Upper lobe of left lung (tissue), 6 donors: ENCODE measurements around the gene CDX2. TPM values are rescaled to one million over a fixed set of nuclear protein-coding genes. Genes with fewer than 3 reads are reported as not detected.

Source experiments
- ATAC-seq, 2 donors: fragments of 200-7000 bp; cut with Tn5 transposase; one replicate each; pipeline ENCODE4 v1.9.1; 2022; ENCODE audit warnings: mild to moderate bottlenecking in 2 of 2, moderate library complexity in 2 of 2; ENCODE audit not compliant: low FRiP score in 2 of 2
- DNase-seq, 2 donors: peaks; one replicate each; pipeline ENCODE4 v3.0.0-alpha.2; 2019 to 2020
- H3K27ac ChIP-seq, 4 donors: fragments of 200-600 bp; sonication (generic); one replicate each; pipeline ENCODE4 v1.5.1; 2016 to 2019
- H3K27me3 ChIP-seq, 4 donors: fragments of 200-600 bp; sonication (generic); one replicate each; pipeline ENCODE4 v1.5.1; 2017 to 2019
- H3K36me3 ChIP-seq, 4 donors: fragments of 200-600 bp; sonication (generic); one replicate each; pipeline ENCODE4 v1.5.1; 2016 to 2019
- H3K4me1 ChIP-seq, 4 donors: fragments of 200-600 bp; sonication (generic); one replicate each; pipeline ENCODE4 v1.5.1; 2018 to 2019
- H3K4me3 ChIP-seq, 4 donors: fragments of 200-600 bp; sonication (generic); one replicate each; pipeline ENCODE4 v1.5.1; 2017 to 2019; ENCODE audit warnings: mild to moderate bottlenecking in 2 of 4, moderate library complexity in 1 of 4
- H3K9me3 ChIP-seq, 4 donors: fragments of 200-600 bp; sonication (generic); one replicate each; pipeline ENCODE4 v1.5.1; 2018 to 2019
- EP300 ChIP-seq, 4 donors: sonication (generic); formaldehyde crosslinking; IDR thresholded peaks; one replicate each; pipeline ENCODE4 v1.5.1; 2017; ENCODE audit warnings: antibody characterized with exemption in 4 of 4, control low read depth in 2 of 4
- POLR2A ChIP-seq, 4 donors: fragments of 450-650 bp; IDR thresholded peaks; one replicate each; pipeline ENCODE4 v1.5.1; 2016 to 2017; ENCODE audit warnings: antibody characterized with exemption in 4 of 4, mild to moderate bottlenecking in 2 of 4
- POLR2AphosphoS5 ChIP-seq, 2 donors: sonication (generic); formaldehyde crosslinking; IDR thresholded peaks; one replicate each; pipeline ENCODE4 v1.5.1; 2017; ENCODE audit warnings: antibody characterized with exemption in 2 of 2
- whole genome bisulfite sequencing, 2 donors: methylation state at CpG; one replicate each; pipeline ENCODE4 v1.1.5; 2017 to 2018; 5-methylcytosine and 5-hydroxymethylcytosine counted together
- total RNA-seq, 6 donors: library from RNA; depleted of rRNA in 4 of 6; stranded (reverse); fragments of >200 nt in 4 of 6; gene quantifications; one replicate each; pipeline versions ENCODE4 v1.1.0 to v1.2.1, GENCODE V29; 2016 to 2021
- TF ChIP-seq, protein P1 (sequence below), 6 experiments: fragments of 450-650 bp in 4 of 6; fragments of 200-600 bp in 2 of 6; sonication (generic) in 2 of 6; IDR thresholded peaks; one replicate each; pipeline ENCODE4 v1.5.1; 2016 to 2019; ENCODE audit warnings: antibody characterized with exemption in 6 of 6
- donor health status: DM: no; HTN: no; CAD: no; lungs with moderate emphysema.
- donor health status: DM: no; HTN: yes; CAD: no; lungs with severe emphysema.

Gene CDX2
- total RNA-seq, 6 donors from 2014 or later, result 0.14 TPM; not detected in 5

DNA sequence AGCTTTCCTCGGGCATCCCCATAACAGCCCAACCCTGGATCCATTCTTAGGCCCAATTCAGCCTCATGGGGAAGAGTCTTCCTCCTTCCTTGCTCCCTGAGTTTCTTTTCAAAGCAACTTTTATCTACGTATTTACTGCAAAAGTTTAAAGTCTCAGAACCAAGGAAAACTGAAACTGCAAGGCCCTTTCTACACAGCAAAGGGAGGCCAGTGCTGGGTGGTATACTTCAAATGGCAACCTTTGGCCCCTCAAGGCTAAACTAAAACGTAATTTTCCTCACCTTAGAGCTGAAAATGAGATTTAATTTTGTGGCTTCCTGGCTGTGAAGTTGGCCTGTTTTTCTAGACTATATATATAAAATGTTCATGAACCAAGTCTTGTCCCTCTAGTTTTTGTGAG, 5.6 kb downstream of the CDX2 start:
- 65 to 74% methylated on average over 3 of the region's 3 CpGs for WGBS, 2 donors

DNA sequence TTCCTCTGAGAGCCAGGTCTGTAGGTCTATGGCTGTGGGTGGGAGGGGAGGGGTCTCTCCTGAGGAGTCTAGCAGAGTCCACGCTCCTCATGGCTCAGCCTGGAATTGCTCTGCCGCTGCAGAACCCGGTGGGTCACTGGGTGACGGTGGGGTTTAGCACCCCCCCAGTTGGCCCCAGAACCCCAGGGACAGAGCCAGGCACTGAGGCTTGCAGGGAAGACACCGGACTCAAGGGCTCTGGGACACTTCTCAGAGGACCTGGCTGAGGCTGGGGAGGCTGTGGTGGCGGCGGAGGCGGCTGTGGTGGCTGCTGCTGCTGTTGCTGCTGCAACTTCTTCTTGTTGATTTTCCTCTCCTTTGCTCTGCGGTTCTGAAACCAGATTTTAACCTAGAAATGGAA, 6.1 kb downstream of the CDX2 start:
- TF ChIP-seq POLR2AphosphoS5 (IDR thresholded peaks at IDR 0.05) (no peak), EP300 (IDR thresholded peaks at IDR 0.05) (no peak), POLR2A (IDR thresholded peaks at IDR 0.05) (no peak)
- TF ChIP-seq, protein P1, sequence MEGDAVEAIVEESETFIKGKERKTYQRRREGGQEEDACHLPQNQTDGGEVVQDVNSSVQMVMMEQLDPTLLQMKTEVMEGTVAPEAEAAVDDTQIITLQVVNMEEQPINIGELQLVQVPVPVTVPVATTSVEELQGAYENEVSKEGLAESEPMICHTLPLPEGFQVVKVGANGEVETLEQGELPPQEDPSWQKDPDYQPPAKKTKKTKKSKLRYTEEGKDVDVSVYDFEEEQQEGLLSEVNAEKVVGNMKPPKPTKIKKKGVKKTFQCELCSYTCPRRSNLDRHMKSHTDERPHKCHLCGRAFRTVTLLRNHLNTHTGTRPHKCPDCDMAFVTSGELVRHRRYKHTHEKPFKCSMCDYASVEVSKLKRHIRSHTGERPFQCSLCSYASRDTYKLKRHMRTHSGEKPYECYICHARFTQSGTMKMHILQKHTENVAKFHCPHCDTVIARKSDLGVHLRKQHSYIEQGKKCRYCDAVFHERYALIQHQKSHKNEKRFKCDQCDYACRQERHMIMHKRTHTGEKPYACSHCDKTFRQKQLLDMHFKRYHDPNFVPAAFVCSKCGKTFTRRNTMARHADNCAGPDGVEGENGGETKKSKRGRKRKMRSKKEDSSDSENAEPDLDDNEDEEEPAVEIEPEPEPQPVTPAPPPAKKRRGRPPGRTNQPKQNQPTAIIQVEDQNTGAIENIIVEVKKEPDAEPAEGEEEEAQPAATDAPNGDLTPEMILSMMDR (IDR thresholded peaks at IDR 0.05), result no peak
- Histone ChIP-seq H3K9me3 (no peaks in the 10 kb centered on the region), H3K27ac (no peak overlapping the region), H3K4me3 (no peak overlapping the region), H3K27me3 (peaks cover 2 to 77% (median 43%) of the 10 kb centered on the region in 4 donors), H3K36me3 (no peaks in the 10 kb centered on the region), H3K4me1 (peaks cover 13 to 42% (median 20%) of the 10 kb centered on the region in 4 donors)
- DNase-seq (no peak), ATAC-seq (no peak)
- 63 to 67% methylated on average over 7 to 9 of the region's 9 CpGs for WGBS, 2 donors

More for the DNA sequence above, 5.6 kb downstream of the CDX2 start:
- no peak for DNase-seq
- TF ChIP-seq, protein P1 (IDR thresholded peaks at IDR 0.05), result no peak
- TF ChIP-seq POLR2A (IDR thresholded peaks at IDR 0.05) (no peak), POLR2AphosphoS5 (IDR thresholded peaks at IDR 0.05) (no peak), EP300 (IDR thresholded peaks at IDR 0.05) (no peak)
- no peaks in the 10 kb centered on the region for H3K9me3 ChIP-seq
- H3K4me3 ChIP-seq, result no peak overlapping the region
- no peak overlapping the region for H3K27ac ChIP-seq
- no peaks in the 10 kb centered on the region for H3K36me3 ChIP-seq
- ATAC-seq, result no peak
- peaks cover 13 to 47% (median 25%) of the 10 kb centered on the region in 4 donors for H3K4me1 ChIP-seq
- peaks cover 2 to 77% (median 46%) of the 10 kb centered on the region in 4 donors for H3K27me3 ChIP-seq

DNA sequence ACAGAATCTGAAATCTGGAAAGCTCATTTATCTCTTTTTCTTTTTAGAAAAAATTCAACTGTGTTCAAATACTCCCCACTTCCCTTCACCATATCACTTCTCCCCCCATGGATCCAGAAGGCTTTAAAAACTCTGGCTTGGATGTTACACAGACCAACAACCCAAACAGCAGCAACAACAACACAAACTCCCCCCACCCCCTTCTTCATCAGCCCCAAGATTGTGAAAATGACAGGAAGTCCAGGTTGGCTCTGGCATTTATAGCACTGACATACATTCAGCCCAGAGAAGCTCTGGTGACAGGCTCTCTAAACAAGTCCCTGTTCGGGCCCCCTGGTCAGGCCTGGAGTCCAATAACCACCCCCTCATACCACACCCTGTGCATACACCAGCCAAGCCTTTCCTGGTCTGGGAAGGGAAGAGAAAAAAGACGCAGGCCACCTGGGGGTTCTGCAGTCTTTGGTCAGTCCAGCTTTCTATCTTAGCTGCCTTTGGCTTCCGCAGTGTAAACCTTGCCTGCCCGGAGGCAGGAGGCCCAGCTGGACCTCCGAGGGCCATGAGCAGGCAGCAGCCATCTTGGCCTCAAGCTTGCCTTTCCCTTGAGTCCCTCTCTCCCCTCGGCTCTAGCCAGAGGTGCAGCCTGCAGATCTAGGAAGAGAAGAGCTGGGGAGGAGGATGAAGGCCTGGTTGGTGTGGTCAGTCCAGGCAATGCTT, 6.8 kb downstream of the CDX2 start:
- ATAC-seq (no peak), DNase-seq (no peak)
- no peak overlapping the region for H3K27ac ChIP-seq
- 38 to 47% methylated on average over 5 to 6 of the region's 6 CpGs for WGBS, 2 donors
- peaks cover 13 to 35% (median 18%) of the 10 kb centered on the region in 4 donors for H3K4me1 ChIP-seq
- TF ChIP-seq POLR2AphosphoS5 (IDR thresholded peaks at IDR 0.05) (no peak), POLR2A (IDR thresholded peaks at IDR 0.05) (no peak), EP300 (IDR thresholded peaks at IDR 0.05) (no peak)
- TF ChIP-seq, protein P1 (IDR thresholded peaks at IDR 0.05), result no peak
- no peaks in the 10 kb centered on the region for H3K9me3 ChIP-seq
- H3K36me3 ChIP-seq, result no peaks in the 10 kb centered on the region
- no peak overlapping the region for H3K4me3 ChIP-seq
- H3K27me3 ChIP-seq, result peaks cover 2 to 74% (median 40%) of the 10 kb centered on the region in 4 donors

DNA sequence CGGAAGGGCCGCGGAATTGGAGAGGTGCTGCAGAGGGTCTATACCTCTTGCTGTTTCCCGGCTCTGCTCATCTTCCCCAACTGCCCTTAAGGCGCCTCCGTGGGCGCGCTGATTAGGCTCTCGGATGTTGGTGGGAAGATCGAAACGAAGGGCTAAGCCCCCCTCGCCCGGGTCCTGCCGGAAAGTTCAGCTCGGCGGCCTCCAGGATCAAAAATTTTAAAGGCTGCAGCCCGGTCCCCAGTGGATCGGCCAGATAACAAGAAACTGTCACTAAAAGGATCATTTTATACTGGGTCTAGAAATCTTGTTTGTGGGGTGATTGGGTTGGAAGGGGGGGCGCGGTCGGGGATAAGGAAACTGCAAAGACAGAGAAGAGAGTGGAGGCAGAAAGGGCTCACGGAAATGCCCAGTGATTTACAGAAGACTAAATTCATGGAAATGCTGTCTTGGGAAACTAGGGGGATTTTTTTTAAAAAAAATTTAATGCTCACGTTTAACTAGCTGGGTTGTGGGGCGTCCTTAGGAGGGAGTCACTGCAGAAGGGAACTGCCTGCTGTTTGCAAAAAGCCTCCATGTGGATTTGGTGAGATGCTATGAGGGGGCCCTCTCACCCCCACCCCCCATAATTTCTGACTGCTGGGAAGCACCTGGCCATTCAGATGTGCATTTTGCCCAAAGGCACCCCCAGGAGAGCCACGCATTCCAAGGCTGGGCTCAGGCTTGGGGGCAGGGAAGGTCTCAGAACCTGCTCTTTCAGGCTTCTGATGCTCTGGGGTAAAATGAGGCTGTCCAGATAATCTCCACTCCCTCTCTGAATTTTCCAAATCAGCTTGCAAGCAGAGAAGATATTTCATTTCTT, 7.7 kb downstream of the CDX2 start:
- TF ChIP-seq, protein P1 (IDR thresholded peaks at IDR 0.05), result no peak
- TF ChIP-seq EP300 (IDR thresholded peaks at IDR 0.05), result no peak
- no peak for TF ChIP-seq POLR2AphosphoS5 (IDR thresholded peaks at IDR 0.05)
- no peak for TF ChIP-seq POLR2A (IDR thresholded peaks at IDR 0.05)
- no peak for ATAC-seq
- no peak overlapping the region for H3K27ac ChIP-seq
- H3K4me3 ChIP-seq, result peak overlapping the region in 3 of 4 donors; percentile 32 to 43 (median 34)
- peaks cover 13 to 27% (median 15%) of the 10 kb centered on the region in 4 donors for H3K4me1 ChIP-seq
- WGBS, 2 donors, result 7 to 10% methylated on average over 11 to 25 of the region's 25 CpGs
- peaks cover 2 to 74% (median 35%) of the 10 kb centered on the region in 4 donors for H3K27me3 ChIP-seq
- DNase-seq, result no peak
- no peaks in the 10 kb centered on the region for H3K36me3 ChIP-seq
- H3K9me3 ChIP-seq, result no peaks in the 10 kb centered on the region
